AG04449 (cell line): Measurements from ENCODE around the gene ZNF763.
A peak's percentile ranks its signal among the peaks of the same experiment; 100 is the strongest.
"Not testable (repeated sequence)": the region's sequence is repeated elsewhere in the genome, so short reads cannot be mapped to it uniquely, and the experiment has no call there.

Experiments used
- CTCF ChIA-PET: fragments of 350-600 bp; formaldehyde crosslinking; extraction: SDS; loops from one replicate; lab custom pipeline; 2021; ENCODE audit warnings: antibody characterized with exemption; lab: Yijun Ruan, JAX
- POLR2A ChIA-PET: fragments of 400-600, 350-600 bp; formaldehyde crosslinking; extraction: SDS; loops from one replicate; lab custom pipeline; 2020; ENCODE audit warnings: antibody characterized with exemption, inconsistent platforms; lab: Yijun Ruan, JAX
- DNase-seq: peaks from one replicate; pipeline ENCODE4 v3.0.0-alpha.2; 2010; ENCODE audit warnings: low read depth, low spot score
- H3K4me3 ChIP-seq: 2 replicates; pipeline ENCODE4 v1.5.1; 2011; ENCODE audit warnings: low read depth, mild to moderate bottlenecking, control low read depth, low read length
- CTCF ChIP-seq: IDR thresholded peaks from one replicate; pipeline ENCODE4 v1.5.1; 2011; ENCODE audit warnings: mild to moderate bottlenecking, moderate library complexity, low read length, control low read depth, inconsistent platforms; ENCODE audit not compliant: insufficient read depth; ENCODE audit errors: missing control alignments

ZNF763 gene

GRCh38 chr19:11948646-11949045 lies 16.2 kb upstream of the ZNF763 start:
- no peak for DNase-seq
- TF ChIP-seq CTCF: no peak
- CTCF ChIA-PET: interaction anchor here (1.8 kb wide), 1 partner anchor 15 kb away, joined by 5 read pairs; no protein-coding TSS in a partner anchor
- H3K4me3 ChIP-seq: no peak overlapping the region
- POLR2A ChIA-PET: no interaction called here

- no peak for DNase-seq
- TF ChIP-seq CTCF: no peak
- ChIA-PET CTCF (no interaction called here), POLR2A (no interaction called here)
- H3K4me3 ChIP-seq: no peak overlapping the region
Measured at GRCh38 chr19:11949201-11949600, 15.6 kb upstream of the ZNF763 start.

- CTCF ChIA-PET: interaction anchor here (1.5 kb wide), 1 partner anchor 69 kb away, joined by 3 read pairs; no protein-coding TSS in a partner anchor
- H3K4me3 ChIP-seq, POLR2A ChIA-PET, DNase-seq: not testable (repeated sequence)
Measured at GRCh38 chr19:11949614-11950080, 15.2 kb upstream of the ZNF763 start.

GRCh38 chr19:11950312-11950711 lies 14.5 kb upstream of the ZNF763 start:
- no peak overlapping the region for H3K4me3 ChIP-seq
- DNase-seq: no peak
- CTCF ChIA-PET: interaction anchor here (1.3 to 1.5 kb wide), 2 partner anchors 13 to 70 kb away, joined by 3 to 11 read pairs; no protein-coding TSS in a partner anchor
- no peak for TF ChIP-seq CTCF
- POLR2A ChIA-PET: no interaction called here

- no peak for DNase-seq
- no peak overlapping the region for H3K4me3 ChIP-seq
- ChIA-PET POLR2A (interaction anchor here (1.8 kb wide), 1 partner anchor 25 kb away, joined by 5 read pairs; no protein-coding TSS in a partner anchor), CTCF (interaction anchor here (0.5 to 5.0 kb wide), 30 partner anchors 9 to 708 kb away, joined by 3 to 67 read pairs (median 5); partner anchors contain the start of genes ZNF20, ZNF440, ZNF442 and ZNF700)
- TF ChIP-seq CTCF: peak; percentile 71
Measured at GRCh38 chr19:11963566-11964355, 1.1 kb upstream of the ZNF763 start.

- ChIA-PET POLR2A (interaction anchor here (0.9 to 1.8 kb wide), 2 partner anchors 8 to 24 kb away, joined by 3 to 5 read pairs; no protein-coding TSS in a partner anchor), CTCF (interaction anchor here (0.5 to 5.0 kb wide), 23 partner anchors 10 to 708 kb away, joined by 3 to 67 read pairs (median 5); partner anchors contain the start of genes ZNF20, ZNF440, ZNF442 and ZNF700)
- TF ChIP-seq CTCF: peak; percentile 16
- peak overlapping the region; percentile 80 for H3K4me3 ChIP-seq
- DNase-seq: no peak
Measured at GRCh38 chr19:11964496-11964857, 363 bp upstream of the ZNF763 start.
